H1 (cell line): ENCODE results near the gene IFNA7.
"Not testable (repeated sequence)": the region's sequence is repeated elsewhere in the genome, so short reads cannot be mapped to it uniquely, and the experiment has no call there.

Experiments
- POLR2A ChIP-seq, 2 experiments: IDR thresholded peaks; 1 replicate in 1 of 2; 2 replicates in 1 of 2; pipeline ENCODE4 v1.6.1; 2011; ENCODE audit warnings: low read depth in 2 of 2, low read length in 2 of 2, mild to moderate bottlenecking in 2 of 2; ENCODE audit errors: control extremely low read depth in 1 of 2
- RAD21 ChIP-seq, 2 experiments: IDR thresholded peaks in 1 of 2; conservative IDR thresholded peaks in 1 of 2; 2 replicates each; pipeline ENCODE4 v1.6.1; 2011; ENCODE audit warnings: low read depth in 2 of 2, low read length in 2 of 2, improper control_type of control experiment in 1 of 2, inconsistent platforms in 1 of 2, mild to moderate bottlenecking in 1 of 2, moderate library complexity in 1 of 2
- SAP30 ChIP-seq: fragments of 300-600 bp; sonication (generic); IDR thresholded peaks from 2 replicates; pipeline ENCODE4 v1.7.1; 2012; ENCODE audit warnings: low read length, moderate library complexity, mild to moderate bottlenecking, inconsistent platforms; ENCODE audit not compliant: insufficient read depth, insufficient replicate concordance
- TF ChIP-seq, protein P1 (sequence below), 3 experiments: IDR thresholded peaks; 1 replicate in 2 of 3; 2 replicates in 1 of 3; pipeline versions ENCODE4 v1.5.1 to v1.6.1; 2011; ENCODE audit warnings: low read length in 3 of 3, mild to moderate bottlenecking in 3 of 3, inconsistent platforms in 2 of 3, low read depth in 1 of 3, moderate library complexity in 1 of 3; ENCODE audit not compliant: insufficient read depth in 1 of 3; ENCODE audit errors: control extremely low read depth in 1 of 3

DNA sequence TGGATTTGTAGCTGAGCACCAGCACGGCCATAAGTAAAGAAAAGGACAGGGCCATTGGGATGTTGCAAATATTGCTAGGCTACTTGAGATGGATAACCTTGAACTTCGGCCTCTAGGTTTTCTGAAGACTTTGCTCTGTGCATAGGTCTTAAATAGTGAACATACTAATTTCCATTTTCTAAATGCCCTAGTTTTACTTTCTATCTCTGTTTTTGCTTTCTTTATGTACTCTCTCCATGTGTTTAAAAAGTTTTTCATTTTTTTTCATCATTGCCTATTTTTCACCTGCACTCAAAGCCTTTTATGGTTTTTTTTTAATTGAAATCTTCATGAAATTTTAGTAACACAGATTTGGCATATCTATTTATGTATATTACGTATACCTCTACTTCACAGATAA, 5.0 kb upstream of the IFNA7 start, which contains the start of gene IFNA10:
- TF ChIP-seq, protein P1, sequence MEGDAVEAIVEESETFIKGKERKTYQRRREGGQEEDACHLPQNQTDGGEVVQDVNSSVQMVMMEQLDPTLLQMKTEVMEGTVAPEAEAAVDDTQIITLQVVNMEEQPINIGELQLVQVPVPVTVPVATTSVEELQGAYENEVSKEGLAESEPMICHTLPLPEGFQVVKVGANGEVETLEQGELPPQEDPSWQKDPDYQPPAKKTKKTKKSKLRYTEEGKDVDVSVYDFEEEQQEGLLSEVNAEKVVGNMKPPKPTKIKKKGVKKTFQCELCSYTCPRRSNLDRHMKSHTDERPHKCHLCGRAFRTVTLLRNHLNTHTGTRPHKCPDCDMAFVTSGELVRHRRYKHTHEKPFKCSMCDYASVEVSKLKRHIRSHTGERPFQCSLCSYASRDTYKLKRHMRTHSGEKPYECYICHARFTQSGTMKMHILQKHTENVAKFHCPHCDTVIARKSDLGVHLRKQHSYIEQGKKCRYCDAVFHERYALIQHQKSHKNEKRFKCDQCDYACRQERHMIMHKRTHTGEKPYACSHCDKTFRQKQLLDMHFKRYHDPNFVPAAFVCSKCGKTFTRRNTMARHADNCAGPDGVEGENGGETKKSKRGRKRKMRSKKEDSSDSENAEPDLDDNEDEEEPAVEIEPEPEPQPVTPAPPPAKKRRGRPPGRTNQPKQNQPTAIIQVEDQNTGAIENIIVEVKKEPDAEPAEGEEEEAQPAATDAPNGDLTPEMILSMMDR (IDR thresholded peaks at IDR 0.05; ENCODE audit: control extremely low read depth in 1 of 3, insufficient read depth in 1 of 3, low read depth in 1 of 3, low read length in 3 of 3), result not testable (repeated sequence)
- TF ChIP-seq POLR2A (IDR thresholded peaks at IDR 0.05; ENCODE audit: control extremely low read depth in 1 of 2, low read depth in 2 of 2, low read length in 2 of 2); SAP30; RAD21 (IDR thresholded peaks at IDR 0.05 in 1 of 2, conservative IDR thresholded peaks at IDR 0.05 in 1 of 2; ENCODE audit: low read depth in 2 of 2, low read length in 2 of 2): not testable (repeated sequence)
